Activated CD4-positive, alpha-beta T cell treated with anti-CD3 and anti-CD28 coated beads, Interleukin-2, amount 10 ng/mL, durations not matched to agents 7 days and 5 days (primary cell): ENCODE measurements around the gene PIMREG. TPM values are rescaled to one million over a fixed set of nuclear protein-coding genes. Genes with fewer than 3 reads are reported as not detected.

Source experiments
- CTCF ChIA-PET: fragments of 350-600 bp; sonication (Branson Sonifier 250); formaldehyde crosslinking; loops from one replicate; lab custom pipeline; 2021; ENCODE audit warnings: antibody characterized with exemption; lab: Charles Lee
- POLR2A ChIA-PET: fragments of 350-600 bp; sonication (Branson Sonifier 250); formaldehyde crosslinking; loops from one replicate; lab custom pipeline; 2021; ENCODE audit warnings: antibody characterized with exemption; lab: Charles Lee
- DNase-seq: peaks from one replicate; pipeline ENCODE4 v3.0.0-alpha.2; 2020
- H3K27ac Mint-ChIP-seq: one replicate; pipeline ENCODE4 v1.8.0; 2021; ENCODE audit warnings: mild to moderate bottlenecking, moderate library complexity, mixed read lengths
- H3K27me3 Mint-ChIP-seq: one replicate; pipeline ENCODE4 v1.8.0; 2021; ENCODE audit warnings: mixed read lengths
- H3K36me3 Mint-ChIP-seq: one replicate; pipeline ENCODE4 v1.8.0; 2021; ENCODE audit warnings: low read depth, mixed read lengths
- H3K4me1 Mint-ChIP-seq: one replicate; pipeline ENCODE4 v1.8.0; 2021; ENCODE audit warnings: mixed read lengths
- H3K4me3 Mint-ChIP-seq: one replicate; pipeline ENCODE4 v1.8.0; 2021; ENCODE audit warnings: mild to moderate bottlenecking, moderate library complexity, mixed read lengths
- H3K9me3 Mint-ChIP-seq: one replicate; pipeline ENCODE4 v1.8.0; 2021; ENCODE audit warnings: mixed read lengths
- total RNA-seq, 2 experiments: library from RNA; stranded (reverse); gene quantifications; one replicate each; pipeline ENCODE4 v1.2.3, GENCODE V29; 2021

PIMREG gene
- total RNA-seq, 2 experiments from 2014 or later, result 16.4 to 22.0 TPM

GRCh38 chr17:6446516-6447100 lies 2.4 kb downstream of the PIMREG start:
- Mint-ChIP-seq H3K4me3 (no peak overlapping the region), H3K9me3 (peaks cover 2% of the 10 kb centered on the region), H3K27me3 (peaks cover 8% of the 10 kb centered on the region), H3K4me1 (peaks cover 13% of the 10 kb centered on the region), H3K27ac (no peak overlapping the region), H3K36me3 (peaks cover 11% of the 10 kb centered on the region)
- POLR2A ChIA-PET, result no interaction called here
- no peak for DNase-seq
- CTCF ChIA-PET, result interaction anchor here (0.7 to 1.5 kb wide), 2 partner anchors 11 to 854 kb away, joined by 3 to 4 read pairs; no protein-coding TSS in a partner anchor

DNA sequence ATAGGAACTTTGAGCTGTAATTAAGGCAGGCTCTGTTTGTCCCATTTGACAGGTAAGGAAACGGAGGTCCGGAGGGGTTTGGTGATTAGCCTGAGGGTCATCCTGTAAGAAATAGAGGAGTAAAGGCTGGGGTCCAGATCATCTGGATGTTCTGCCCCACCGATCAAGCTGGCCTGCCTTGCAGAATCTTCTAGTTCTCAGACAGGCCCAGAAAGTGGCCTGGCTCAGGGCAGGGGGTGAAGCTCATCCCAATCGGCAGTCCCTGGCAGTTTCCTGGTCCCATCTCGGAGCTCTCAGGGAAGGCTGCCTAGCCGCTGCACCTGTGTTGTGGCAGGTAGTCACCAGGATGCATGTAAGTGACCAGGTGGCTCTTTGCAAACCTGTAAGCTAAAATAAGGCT lies 4.2 kb downstream of the PIMREG start:
- no peak for DNase-seq
- H3K27ac Mint-ChIP-seq, result no peak overlapping the region
- POLR2A ChIA-PET, result no interaction called here
- CTCF ChIA-PET, result interaction anchor here (0.5 to 0.6 kb wide), 2 partner anchors 99 to 584 kb away, joined by 3 to 4 read pairs; no protein-coding TSS in a partner anchor
- peaks cover 6% of the 10 kb centered on the region for H3K27me3 Mint-ChIP-seq
- peaks cover 9% of the 10 kb centered on the region for H3K4me1 Mint-ChIP-seq
- H3K36me3 Mint-ChIP-seq, result peaks cover 11% of the 10 kb centered on the region
- H3K9me3 Mint-ChIP-seq, result no peaks in the 10 kb centered on the region
- no peak overlapping the region for H3K4me3 Mint-ChIP-seq

DNA sequence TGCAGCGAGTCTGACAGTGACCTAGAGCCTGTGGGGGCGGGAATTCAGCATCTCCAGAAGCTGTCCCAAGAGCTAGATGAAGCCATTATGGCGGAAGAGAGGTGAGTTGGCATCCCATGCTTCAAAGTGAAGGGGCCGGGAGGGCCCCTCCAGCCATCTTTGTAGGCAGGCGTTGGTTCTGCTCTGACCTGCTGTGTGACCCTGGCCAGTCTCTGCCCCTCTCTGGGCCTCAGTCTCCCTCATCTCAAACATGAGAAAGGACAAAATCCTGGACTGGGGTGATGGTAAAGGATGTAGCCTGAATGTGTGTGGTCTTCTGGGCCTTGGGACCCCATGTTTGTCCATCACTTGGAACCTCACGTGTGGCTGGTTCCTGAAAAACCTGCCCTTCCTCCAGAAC lies 5.1 kb downstream of the PIMREG start:
- peaks cover 7% of the 10 kb centered on the region for H3K27me3 Mint-ChIP-seq
- H3K4me1 Mint-ChIP-seq, result peaks cover 4% of the 10 kb centered on the region
- H3K9me3 Mint-ChIP-seq, result no peaks in the 10 kb centered on the region
- no peak overlapping the region for H3K4me3 Mint-ChIP-seq
- no peak overlapping the region for H3K27ac Mint-ChIP-seq
- no peak for DNase-seq
- ChIA-PET POLR2A (no interaction called here), CTCF (interaction anchor here (1.3 kb wide), 1 partner anchor 13 kb away, joined by 3 read pairs; no protein-coding TSS in a partner anchor)
- H3K36me3 Mint-ChIP-seq, result peaks cover 9% of the 10 kb centered on the region

DNA sequence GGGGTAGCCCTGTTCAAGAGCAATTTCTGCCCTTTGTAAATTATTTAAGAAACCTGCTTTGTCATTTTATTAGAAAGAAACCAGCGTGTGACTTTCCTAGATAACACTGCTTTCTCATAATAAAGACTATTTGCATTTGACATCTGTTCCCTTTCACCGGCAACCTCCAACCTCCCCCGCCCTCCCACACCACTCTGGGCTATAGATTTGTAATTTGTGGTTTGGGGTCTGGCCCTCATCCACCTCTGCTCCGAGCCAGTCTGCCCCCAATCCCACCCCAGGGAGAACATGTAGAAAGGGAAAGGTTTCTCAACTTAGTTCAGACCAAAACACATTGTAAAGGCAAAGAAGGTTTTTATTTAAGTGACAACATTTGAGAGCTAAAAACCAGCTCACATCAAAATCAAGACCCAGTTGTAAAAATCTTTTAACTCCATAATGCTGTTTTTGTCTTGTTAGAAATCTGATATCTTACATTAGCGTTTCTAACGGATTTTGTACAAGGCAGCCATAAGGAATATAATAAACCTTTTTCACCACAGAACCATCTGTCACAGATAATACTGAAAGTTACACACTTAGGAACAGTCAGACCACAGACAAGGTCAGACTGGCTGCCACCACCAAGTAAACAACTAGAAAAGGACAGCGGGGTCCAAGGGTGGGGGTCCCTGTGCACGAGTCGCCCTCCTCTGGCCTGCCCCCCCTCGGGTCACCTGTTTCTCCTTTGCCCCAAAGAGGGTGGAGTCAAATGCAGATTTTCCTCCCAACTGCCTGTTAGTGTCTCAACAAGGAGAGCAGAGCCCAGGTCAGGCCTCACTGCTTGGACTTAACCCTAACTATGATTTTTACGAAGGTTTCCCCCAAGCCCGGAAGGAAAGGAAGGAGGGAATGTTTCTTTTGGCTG lies 6.9 kb downstream of the PIMREG start:
- Mint-ChIP-seq H3K36me3 (peaks cover 5% of the 10 kb centered on the region), H3K9me3 (no peaks in the 10 kb centered on the region), H3K27ac (peak overlapping the region; percentile 76), H3K4me3 (no peak overlapping the region), H3K27me3 (peaks cover 9% of the 10 kb centered on the region), H3K4me1 (peaks cover 5% of the 10 kb centered on the region)
- POLR2A ChIA-PET, result no interaction called here
- DNase-seq, result no peak
- CTCF ChIA-PET, result no interaction called here

DNA sequence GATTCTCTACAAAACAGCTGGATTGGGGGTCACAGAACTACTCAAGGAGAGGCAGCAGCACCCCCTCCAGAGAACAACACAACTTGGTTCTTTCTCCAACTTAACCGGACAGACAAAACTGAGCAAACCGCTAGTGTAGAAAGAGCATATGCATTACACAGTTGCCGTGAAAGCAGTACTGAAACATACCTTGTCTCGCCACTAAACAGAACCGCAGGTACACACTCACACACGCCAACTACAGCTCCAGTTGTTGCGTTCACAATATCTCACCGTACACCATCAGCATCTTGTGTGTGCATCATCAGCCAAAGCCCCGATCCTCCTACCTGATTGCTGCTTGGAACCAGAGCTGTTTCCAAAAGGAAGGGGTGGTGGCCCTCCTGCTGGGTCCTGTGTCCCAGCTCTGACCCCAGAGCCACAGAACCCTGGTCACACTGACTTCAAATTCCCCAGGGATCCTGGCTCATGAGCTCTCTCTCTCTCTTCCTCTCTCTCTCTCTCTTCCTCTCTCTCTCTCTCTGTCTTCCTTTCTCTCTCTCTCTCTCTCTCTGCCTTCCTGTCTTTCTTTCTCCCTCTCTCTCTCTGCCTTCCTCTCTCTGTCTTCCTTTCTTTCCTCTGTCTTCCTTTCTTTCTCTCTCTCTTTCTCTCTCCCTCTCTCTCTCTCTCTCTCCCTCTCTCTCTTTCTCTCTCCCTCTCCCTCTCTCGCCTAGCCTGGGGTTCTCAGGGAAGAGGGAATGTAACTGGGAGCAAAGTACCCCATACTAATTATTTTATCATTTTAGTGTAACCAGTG lies 8.4 kb downstream of the PIMREG start:
- peaks cover 9% of the 10 kb centered on the region for H3K27me3 Mint-ChIP-seq
- no peak overlapping the region for H3K4me3 Mint-ChIP-seq
- ChIA-PET CTCF (no interaction called here), POLR2A (interaction anchor here (0.5 to 0.7 kb wide), 2 partner anchors 28 to 273 kb away, joined by 3 to 4 read pairs; no protein-coding TSS in a partner anchor)
- peaks cover 5% of the 10 kb centered on the region for H3K36me3 Mint-ChIP-seq
- peaks cover 14% of the 10 kb centered on the region for H3K4me1 Mint-ChIP-seq
- DNase-seq, result no peak
- no peaks in the 10 kb centered on the region for H3K9me3 Mint-ChIP-seq
- H3K27ac Mint-ChIP-seq, result no peak overlapping the region

- Mint-ChIP-seq H3K27me3 (peaks cover 9% of the 10 kb centered on the region), H3K36me3 (peaks cover 5% of the 10 kb centered on the region), H3K9me3 (no peaks in the 10 kb centered on the region), H3K27ac (no peak overlapping the region), H3K4me3 (no peak overlapping the region), H3K4me1 (peaks cover 14% of the 10 kb centered on the region)
- no peak for DNase-seq
- CTCF ChIA-PET, result interaction anchor here (1.1 kb wide), 1 partner anchor 9 kb away, joined by 3 read pairs; the partner anchor contains the start of gene PIMREG
- POLR2A ChIA-PET, result interaction anchor here (0.7 kb wide), 1 partner anchor 272 kb away, joined by 3 read pairs; no protein-coding TSS in a partner anchor
These were observed 9.2 kb downstream of the PIMREG start for GRCh38 chr17:6453279-6454024.

GRCh38 chr17:6454495-6455320 lies 10.5 kb downstream of the PIMREG start:
- DNase-seq, result no peak
- ChIA-PET POLR2A (no interaction called here), CTCF (interaction anchor here (1.1 kb wide), 1 partner anchor 10 kb away, joined by 3 read pairs; the partner anchor contains the start of gene PIMREG)
- Mint-ChIP-seq H3K9me3 (no peaks in the 10 kb centered on the region), H3K27me3 (peaks cover 9% of the 10 kb centered on the region), H3K4me1 (peaks cover 14% of the 10 kb centered on the region), H3K27ac (no peak overlapping the region), H3K4me3 (no peak overlapping the region), H3K36me3 (peaks cover 4% of the 10 kb centered on the region)

- peak; percentile 46 for DNase-seq
These were observed 11.1 kb downstream of the PIMREG start for GRCh38 chr17:6455321-6455705.

GRCh38 chr17:6456321-6456720 lies 12.1 kb downstream of the PIMREG start:
- Mint-ChIP-seq H3K27me3 (peaks cover 12% of the 10 kb centered on the region), H3K4me3 (no peak overlapping the region), H3K4me1 (peaks cover 15% of the 10 kb centered on the region), H3K27ac (peak overlapping the region; percentile 17), H3K9me3 (no peaks in the 10 kb centered on the region), H3K36me3 (no peaks in the 10 kb centered on the region)
- ChIA-PET POLR2A (no interaction called here), CTCF (interaction anchor here (1.1 kb wide), 1 partner anchor 16 kb away, joined by 3 read pairs; no protein-coding TSS in a partner anchor)
- DNase-seq, result no peak

More at GRCh38 chr17:6455321-6455705, 11.1 kb downstream of the PIMREG start:
- H3K4me3 Mint-ChIP-seq, result peak overlapping the region; percentile 26
- ChIA-PET CTCF (interaction anchor here (1.1 kb wide), 1 partner anchor 17 kb away, joined by 3 read pairs; no protein-coding TSS in a partner anchor), POLR2A (no interaction called here)
- no peaks in the 10 kb centered on the region for H3K9me3 Mint-ChIP-seq
- peaks cover 12% of the 10 kb centered on the region for H3K27me3 Mint-ChIP-seq
- no peaks in the 10 kb centered on the region for H3K36me3 Mint-ChIP-seq
- H3K27ac Mint-ChIP-seq, result no peak overlapping the region
- H3K4me1 Mint-ChIP-seq, result peaks cover 14% of the 10 kb centered on the region

DNA sequence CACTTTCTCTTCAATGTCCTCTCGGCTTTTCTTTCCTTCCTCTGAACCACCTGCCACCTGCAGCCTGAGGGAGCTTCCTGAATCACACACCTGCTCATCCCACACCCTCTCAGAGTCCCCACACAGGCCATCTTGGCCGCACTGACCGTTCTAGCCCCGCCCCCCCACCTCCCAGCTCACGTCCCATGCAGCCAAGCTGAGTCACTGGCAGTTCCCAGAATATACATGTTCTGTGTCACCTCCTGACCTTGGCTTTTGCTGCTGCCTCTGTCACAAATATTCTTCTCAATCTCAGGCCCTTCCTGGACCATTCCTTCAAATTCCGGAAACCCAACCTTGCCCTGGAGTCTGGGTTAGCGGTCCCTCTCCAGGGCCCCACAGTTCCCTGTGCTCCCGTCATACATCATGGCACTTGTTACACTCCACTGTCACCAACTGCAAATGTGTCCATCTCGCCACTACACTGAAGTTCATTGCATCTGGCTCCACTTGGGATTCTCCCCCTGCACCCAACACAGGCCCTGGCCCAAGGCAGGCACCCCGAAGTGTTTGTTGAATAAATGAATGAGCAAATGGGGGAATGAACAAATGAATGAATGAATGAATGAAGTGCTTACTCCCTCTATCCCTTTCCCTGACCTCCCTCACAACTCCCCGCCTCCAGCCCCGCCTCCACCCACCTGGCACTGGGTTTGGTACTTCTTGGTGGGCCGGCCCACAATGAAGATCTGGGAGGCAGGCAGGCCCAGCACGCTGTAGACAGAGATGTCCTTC lies 12.8 kb downstream of the PIMREG start:
- Mint-ChIP-seq H3K4me3 (no peak overlapping the region), H3K36me3 (no peaks in the 10 kb centered on the region), H3K9me3 (no peaks in the 10 kb centered on the region), H3K4me1 (peaks cover 21% of the 10 kb centered on the region), H3K27ac (no peak overlapping the region), H3K27me3 (peaks cover 12% of the 10 kb centered on the region)
- CTCF ChIA-PET, result no interaction called here
- POLR2A ChIA-PET, result no interaction called here
- no peak for DNase-seq
